Keratinocyte (primary cell): ENCODE data around the gene IPO11. TPM values are rescaled to one million over a fixed set of nuclear protein-coding genes. Genes with fewer than 3 reads are reported as not detected.

Source experiments
- DNase-seq: peaks from one replicate; pipeline ENCODE4 v3.0.0-alpha.2; 2011; ENCODE audit warnings: low read depth, missing footprints, low spot score
- FAIRE-seq: peaks from 2 replicates; lab custom pipeline; 2011; peaks lifted over from hg19 to GRCh38; lab: Jason Lieb, UNC
- H2AFZ ChIP-seq: 2 replicates; pipeline ENCODE4 v1.6.0; 2012; ENCODE audit warnings: low read length, control low read depth, inconsistent platforms; ENCODE audit not compliant: control insufficient read depth
- H3K27ac ChIP-seq: 2 replicates; pipeline ENCODE4 v1.5.1; 2011; ENCODE audit warnings: low read length; ENCODE audit not compliant: control insufficient read depth, insufficient read depth
- H3K27me3 ChIP-seq: 3 replicates; pipeline ENCODE4 v1.6.0; 2011; ENCODE audit warnings: low read length; ENCODE audit not compliant: control insufficient read depth, insufficient read depth; ENCODE audit errors: extremely low read depth
- H3K36me3 ChIP-seq, 2 experiments: 2 replicates in 1 of 2; 3 replicates in 1 of 2; pipeline ENCODE4 v1.5.1; 2011; ENCODE audit warnings: low read length in 2 of 2, mild to moderate bottlenecking in 1 of 2; ENCODE audit not compliant: control insufficient read depth in 2 of 2, insufficient read depth in 2 of 2; ENCODE audit errors: extremely low read depth in 1 of 2
- H3K4me1 ChIP-seq: 3 replicates; pipeline ENCODE4 v1.5.1; 2011; ENCODE audit warnings: low read length; ENCODE audit not compliant: control insufficient read depth, insufficient read depth; ENCODE audit errors: extremely low read depth
- H3K4me2 ChIP-seq: 3 replicates; pipeline ENCODE4 v1.6.0; 2011; ENCODE audit warnings: low read depth, low read length; ENCODE audit not compliant: control insufficient read depth, insufficient read depth; ENCODE audit errors: extremely low read depth
- H3K4me3 ChIP-seq, 3 experiments: fragments of 200-600 bp in 1 of 3; sonication (generic) in 1 of 3; 2 replicates in 2 of 3; 3 replicates in 1 of 3; pipeline ENCODE4 v1.5.1; 2011 to 2016; ENCODE audit warnings: low read length in 3 of 3, mild to moderate bottlenecking in 3 of 3, control low read depth in 2 of 3, inconsistent platforms in 1 of 3, low read depth in 1 of 3, mixed read lengths in 1 of 3, mixed run types in 1 of 3, moderate library complexity in 1 of 3; ENCODE audit not compliant: control insufficient read depth in 2 of 3, insufficient read depth in 2 of 3; ENCODE audit errors: extremely low read depth in 1 of 3
- H3K79me2 ChIP-seq: 2 replicates; pipeline ENCODE4 v1.6.0; 2012; ENCODE audit warnings: low read length; ENCODE audit not compliant: control insufficient read depth, insufficient read depth
- H3K9ac ChIP-seq: 3 replicates; pipeline ENCODE4 v1.6.0; 2011; ENCODE audit warnings: low read length; ENCODE audit not compliant: control insufficient read depth, insufficient read depth; ENCODE audit errors: extremely low read depth
- H3K9me1 ChIP-seq: 3 replicates; pipeline ENCODE4 v1.6.0; 2011; ENCODE audit warnings: low read length; ENCODE audit not compliant: control insufficient read depth, insufficient read depth; ENCODE audit errors: extremely low read depth
- H3K9me3 ChIP-seq: 2 replicates; pipeline ENCODE4 v1.5.1; 2012; ENCODE audit warnings: low read depth, low read length; ENCODE audit not compliant: control insufficient read depth
- H4K20me1 ChIP-seq: 3 replicates; pipeline ENCODE4 v1.6.0; 2011; ENCODE audit warnings: low read length; ENCODE audit not compliant: control insufficient read depth, insufficient read depth; ENCODE audit errors: extremely low read depth
- EZH2 ChIP-seq: IDR thresholded peaks from one replicate; pipeline ENCODE4 v1.6.1; 2012; ENCODE audit warnings: inconsistent platforms, mild to moderate bottlenecking, low read length, moderate library complexity
- dilution Hi-C: fragments of 300-500 bp; cut with MboI; formaldehyde crosslinking; loops from one replicate; pipeline ENCODE4 v1.7.0; 2020; ENCODE audit warnings: low sequenced_read_pairs; ENCODE audit not compliant: extremely low pct_ligation_motif_present
- polyA plus RNA-seq, 5 experiments: library from polyadenylated mRNA; depleted of rRNA in 3 of 5; stranded (reverse) in 3 of 5; stranded (forward) in 1 of 5; unstranded in 1 of 5; fragments of >200 nt; gene quantifications; 1 replicate in 1 of 5; 2 replicates in 3 of 5; 3 replicates in 1 of 5; pipeline versions ENCODE4 v1.2.1 to v1.2.3, GENCODE V29; 2011 to 2012; ENCODE audit warnings: missing spikeins in 2 of 5, low read depth in 1 of 5, low replicate concordance in 1 of 5
- TF ChIP-seq, protein P1 (sequence below), 3 experiments: IDR thresholded peaks in 1 of 3; conservative IDR thresholded peaks in 1 of 3; optimal IDR thresholded peaks in 1 of 3; 2 replicates in 2 of 3; 3 replicates in 1 of 3; pipeline versions ENCODE3 to v1.5.1; 2011; ENCODE audit warnings: low read length in 3 of 3, mild to moderate bottlenecking in 3 of 3, moderate library complexity in 2 of 3, control low read depth in 1 of 3, inconsistent platforms in 1 of 3; ENCODE audit not compliant: insufficient read depth in 2 of 3; ENCODE audit errors: extremely low read depth in 1 of 3

The IPO11 gene
- polyA plus RNA-seq, 1 donor (not counting 4 experiments of a cell fraction or from before 2014, with no cell fraction given), result 34.7 TPM

DNA sequence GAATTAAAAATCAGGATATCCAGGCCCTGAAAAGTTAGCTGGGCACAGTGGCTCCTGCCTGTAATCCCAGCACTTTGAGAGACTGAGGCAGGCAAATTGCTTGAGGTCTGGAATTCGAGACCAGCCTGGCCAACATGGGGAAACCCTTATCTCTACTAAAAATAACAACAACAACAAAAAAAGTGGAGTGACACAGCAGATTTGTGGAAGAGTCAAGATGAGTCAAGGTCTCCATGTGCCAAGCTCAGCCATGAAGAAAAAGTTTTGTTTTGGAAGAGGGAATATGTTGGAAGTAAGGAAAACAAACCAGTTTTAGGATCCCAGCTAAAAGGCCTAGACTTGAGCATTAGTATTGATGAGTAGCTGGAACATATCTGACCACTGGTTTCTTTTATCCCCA is 180.8 kb downstream of the IPO11 start:
- Histone ChIP-seq H3K9me1 (no peaks in the 10 kb centered on the region), H3K4me2 (no peak overlapping the region), H3K27me3 (no peaks in the 10 kb centered on the region), H3K4me1 (no peaks in the 10 kb centered on the region), H4K20me1 (no peaks in the 10 kb centered on the region), H3K79me2 (no peaks in the 10 kb centered on the region), H3K27ac (no peak overlapping the region), H3K4me3 (no peak overlapping the region), H3K9ac (no peak overlapping the region), H3K36me3 (no peaks in the 10 kb centered on the region), H3K9me3 (no peaks in the 10 kb centered on the region), H2AFZ (no peak overlapping the region)
- dilution Hi-C loops, result no loop called here
- TF ChIP-seq EZH2, result no peak
- TF ChIP-seq, protein P1, sequence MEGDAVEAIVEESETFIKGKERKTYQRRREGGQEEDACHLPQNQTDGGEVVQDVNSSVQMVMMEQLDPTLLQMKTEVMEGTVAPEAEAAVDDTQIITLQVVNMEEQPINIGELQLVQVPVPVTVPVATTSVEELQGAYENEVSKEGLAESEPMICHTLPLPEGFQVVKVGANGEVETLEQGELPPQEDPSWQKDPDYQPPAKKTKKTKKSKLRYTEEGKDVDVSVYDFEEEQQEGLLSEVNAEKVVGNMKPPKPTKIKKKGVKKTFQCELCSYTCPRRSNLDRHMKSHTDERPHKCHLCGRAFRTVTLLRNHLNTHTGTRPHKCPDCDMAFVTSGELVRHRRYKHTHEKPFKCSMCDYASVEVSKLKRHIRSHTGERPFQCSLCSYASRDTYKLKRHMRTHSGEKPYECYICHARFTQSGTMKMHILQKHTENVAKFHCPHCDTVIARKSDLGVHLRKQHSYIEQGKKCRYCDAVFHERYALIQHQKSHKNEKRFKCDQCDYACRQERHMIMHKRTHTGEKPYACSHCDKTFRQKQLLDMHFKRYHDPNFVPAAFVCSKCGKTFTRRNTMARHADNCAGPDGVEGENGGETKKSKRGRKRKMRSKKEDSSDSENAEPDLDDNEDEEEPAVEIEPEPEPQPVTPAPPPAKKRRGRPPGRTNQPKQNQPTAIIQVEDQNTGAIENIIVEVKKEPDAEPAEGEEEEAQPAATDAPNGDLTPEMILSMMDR (optimal IDR thresholded peaks at IDR 0.05 in 1 of 3, IDR thresholded peaks at IDR 0.05 in 1 of 3, conservative IDR thresholded peaks at IDR 0.05 in 1 of 3; ENCODE audit: extremely low read depth in 1 of 3, insufficient read depth in 2 of 3, low read length in 3 of 3), result no peak
- no peak for DNase-seq
- no peak for FAIRE-seq

DNA sequence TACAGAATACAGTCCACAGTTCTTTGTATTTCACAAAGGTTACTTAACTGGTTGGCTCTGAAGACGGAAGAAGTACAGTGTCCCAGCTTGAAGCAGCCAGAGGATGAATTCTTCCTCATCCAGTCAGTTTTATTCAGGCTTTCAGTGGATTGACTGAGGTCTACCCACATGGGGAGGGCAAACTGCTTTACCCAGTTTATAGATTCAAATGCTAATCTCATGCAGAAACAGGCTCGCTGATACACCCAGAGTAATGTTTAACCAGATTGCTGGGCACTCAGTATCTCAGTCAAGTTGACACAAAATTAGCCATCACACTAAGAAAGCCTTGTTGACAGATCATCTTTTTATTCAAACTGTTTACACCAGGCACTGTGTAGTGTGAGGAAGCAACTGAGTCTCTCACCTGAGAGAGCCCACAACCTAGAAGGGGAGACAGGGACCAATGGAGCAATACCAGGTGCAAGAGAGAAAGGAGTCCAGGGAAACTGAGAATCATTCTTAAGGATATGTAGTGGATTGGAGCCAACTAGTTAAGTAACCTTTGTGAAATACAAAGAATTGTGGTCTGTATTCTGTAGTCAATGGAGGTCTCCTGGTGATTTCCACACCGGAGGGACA is 181.9 kb downstream of the IPO11 start:
- dilution Hi-C loops, result no loop called here
- H2AFZ ChIP-seq, result no peak overlapping the region
- TF ChIP-seq, protein P1 (optimal IDR thresholded peaks at IDR 0.05 in 1 of 3, IDR thresholded peaks at IDR 0.05 in 1 of 3, conservative IDR thresholded peaks at IDR 0.05 in 1 of 3; ENCODE audit: extremely low read depth in 1 of 3, insufficient read depth in 2 of 3, low read length in 3 of 3), result no peak
- no peak for TF ChIP-seq EZH2
- no peak overlapping the region for H3K4me2 ChIP-seq
- no peak overlapping the region for H3K27ac ChIP-seq
- H3K9me1 ChIP-seq, result no peaks in the 10 kb centered on the region
- DNase-seq, result no peak
- no peaks in the 10 kb centered on the region for H3K9me3 ChIP-seq
- no peaks in the 10 kb centered on the region for H3K4me1 ChIP-seq
- H3K36me3 ChIP-seq, result no peaks in the 10 kb centered on the region
- H3K27me3 ChIP-seq, result no peaks in the 10 kb centered on the region
- no peak for FAIRE-seq
- H3K9ac ChIP-seq, result no peak overlapping the region
- no peak overlapping the region for H3K4me3 ChIP-seq
- H4K20me1 ChIP-seq, result no peaks in the 10 kb centered on the region
- H3K79me2 ChIP-seq, result no peaks in the 10 kb centered on the region
